Iris pigment epithelial cell (primary cell): ENCODE measurements around the gene COL21A1.

Experiments
- DNase-seq: peaks from one replicate; pipeline ENCODE4 v3.0.0-alpha.2; 2011; ENCODE audit warnings: low read depth

The COL21A1 gene

GRCh38 chr6:56188429-56188828 is 59.0 kb downstream of the COL21A1 start:
- DNase-seq: no peak

GRCh38 chr6:56187686-56188085 is 59.7 kb downstream of the COL21A1 start:
- DNase-seq: no peak

- DNase-seq: no peak
Measured at GRCh38 chr6:56176741-56177140, 70.6 kb downstream of the COL21A1 start.

- no peak for DNase-seq
Measured at GRCh38 chr6:56173228-56173627, 74.2 kb downstream of the COL21A1 start.

- no peak for DNase-seq
Measured at GRCh38 chr6:56172144-56172543, 75.2 kb downstream of the COL21A1 start.

DNA sequence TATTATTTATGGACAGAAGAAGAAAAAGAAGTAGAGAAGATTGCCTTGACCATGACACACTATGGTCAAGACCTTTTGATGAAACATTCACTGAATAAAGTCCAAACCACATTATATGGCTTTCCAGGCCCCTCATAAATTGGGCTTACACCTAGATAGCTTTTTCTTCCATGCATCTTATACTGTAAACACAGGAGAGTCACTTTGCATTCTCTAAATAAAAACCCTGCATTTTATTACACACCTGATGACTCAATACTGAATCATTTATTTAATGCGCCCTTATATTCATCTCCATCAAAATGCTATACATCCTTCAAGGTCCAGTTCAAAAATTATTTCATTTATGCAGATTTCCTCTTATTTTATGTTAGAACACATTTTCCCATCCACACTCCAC is 78.0 kb downstream of the COL21A1 start:
- no peak for DNase-seq

DNA sequence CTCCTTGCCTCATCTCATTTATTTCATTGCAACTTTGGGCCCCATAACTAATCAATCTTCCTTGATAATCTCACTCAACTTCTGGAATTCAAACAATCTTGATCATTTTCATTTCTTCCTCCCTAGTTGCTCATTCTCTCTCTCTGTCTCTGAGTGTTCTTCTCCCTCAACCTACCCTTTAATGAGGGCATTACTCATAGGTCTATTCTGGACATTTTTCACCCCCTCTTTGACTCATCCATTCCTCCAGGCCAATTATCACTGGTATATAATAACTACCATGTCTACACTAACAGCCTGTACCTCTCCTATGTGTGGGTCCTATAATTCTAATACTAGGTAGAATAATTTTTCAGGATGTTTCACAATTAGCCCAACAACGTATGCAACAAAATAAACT is 78.8 kb downstream of the COL21A1 start:
- no peak for DNase-seq

- no peak for DNase-seq
Measured at GRCh38 chr6:56162081-56162480, 85.3 kb downstream of the COL21A1 start.

GRCh38 chr6:56160489-56160888 is 86.9 kb downstream of the COL21A1 start:
- DNase-seq: no peak

GRCh38 chr6:56158571-56158970 is 88.8 kb downstream of the COL21A1 start:
- DNase-seq: no peak

- DNase-seq: peak; percentile 89
Measured at GRCh38 chr6:56156643-56157042, 90.7 kb downstream of the COL21A1 start.

GRCh38 chr6:56155634-56156141 is 91.7 kb downstream of the COL21A1 start:
- DNase-seq: no peak

DNA sequence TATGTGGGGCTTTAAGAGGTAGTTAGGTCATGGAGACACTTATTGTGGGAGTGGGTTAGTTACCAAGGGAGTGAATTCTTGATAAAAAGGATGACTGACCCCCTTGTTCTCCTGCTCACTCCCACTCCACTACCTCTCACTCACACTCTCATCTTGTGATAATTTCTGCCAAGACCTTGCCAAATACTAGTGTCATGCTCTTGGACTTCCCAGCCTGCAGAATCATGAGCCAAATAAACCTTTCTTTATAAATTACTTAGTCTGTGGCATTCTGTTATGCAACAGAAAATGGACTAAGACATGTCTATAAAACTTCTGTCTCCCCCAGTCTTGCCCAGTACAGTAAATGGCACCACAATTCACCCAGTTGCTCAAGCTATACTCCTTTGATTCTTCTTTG is 93.3 kb downstream of the COL21A1 start:
- no peak for DNase-seq

- DNase-seq: no peak
Measured at GRCh38 chr6:56152611-56153010, 94.8 kb downstream of the COL21A1 start.

GRCh38 chr6:56151609-56152224 is 95.7 kb downstream of the COL21A1 start:
- no peak for DNase-seq

GRCh38 chr6:56148488-56149186 is 98.7 kb downstream of the COL21A1 start:
- no peak for DNase-seq

DNA sequence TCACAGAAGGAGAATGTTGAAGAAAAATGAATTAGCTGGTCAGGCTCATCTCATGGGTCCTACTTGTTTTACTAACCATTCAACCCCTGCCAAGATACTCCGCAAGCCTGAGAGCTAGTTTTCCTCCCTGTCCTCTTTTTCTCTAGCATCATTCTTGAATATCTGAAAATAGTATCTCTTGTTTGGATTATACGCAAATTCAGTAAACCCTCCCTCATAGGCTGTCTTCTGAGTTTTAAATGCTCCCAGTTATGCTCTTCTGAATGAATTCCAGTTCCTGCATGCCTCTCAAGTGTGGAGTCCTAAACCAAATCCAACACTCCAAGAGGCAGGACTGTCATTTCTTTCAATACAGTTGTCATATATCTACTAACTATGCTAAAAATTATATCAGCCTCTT is 99.6 kb downstream of the COL21A1 start:
- DNase-seq: no peak

GRCh38 chr6:56146086-56146485 is 101.3 kb downstream of the COL21A1 start:
- no peak for DNase-seq

DNA sequence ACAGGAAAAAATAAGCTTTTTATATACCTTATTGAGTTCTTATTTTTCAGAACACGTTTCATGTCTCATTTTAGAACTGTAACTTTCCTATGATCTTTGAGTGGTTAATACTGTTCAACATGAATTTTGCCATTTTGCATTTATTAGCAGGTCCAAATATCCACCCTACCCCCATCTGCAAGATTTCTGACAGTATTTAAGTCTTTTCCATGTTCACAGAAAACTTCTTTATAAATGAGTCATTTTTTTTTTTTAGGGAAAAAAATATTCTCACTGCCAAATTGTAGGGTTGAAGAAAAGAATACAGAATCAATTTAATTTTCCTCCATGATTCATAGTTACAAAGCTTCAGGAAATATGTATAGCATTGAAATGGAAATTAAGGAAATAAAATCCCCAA is 101.8 kb downstream of the COL21A1 start:
- no peak for DNase-seq

DNA sequence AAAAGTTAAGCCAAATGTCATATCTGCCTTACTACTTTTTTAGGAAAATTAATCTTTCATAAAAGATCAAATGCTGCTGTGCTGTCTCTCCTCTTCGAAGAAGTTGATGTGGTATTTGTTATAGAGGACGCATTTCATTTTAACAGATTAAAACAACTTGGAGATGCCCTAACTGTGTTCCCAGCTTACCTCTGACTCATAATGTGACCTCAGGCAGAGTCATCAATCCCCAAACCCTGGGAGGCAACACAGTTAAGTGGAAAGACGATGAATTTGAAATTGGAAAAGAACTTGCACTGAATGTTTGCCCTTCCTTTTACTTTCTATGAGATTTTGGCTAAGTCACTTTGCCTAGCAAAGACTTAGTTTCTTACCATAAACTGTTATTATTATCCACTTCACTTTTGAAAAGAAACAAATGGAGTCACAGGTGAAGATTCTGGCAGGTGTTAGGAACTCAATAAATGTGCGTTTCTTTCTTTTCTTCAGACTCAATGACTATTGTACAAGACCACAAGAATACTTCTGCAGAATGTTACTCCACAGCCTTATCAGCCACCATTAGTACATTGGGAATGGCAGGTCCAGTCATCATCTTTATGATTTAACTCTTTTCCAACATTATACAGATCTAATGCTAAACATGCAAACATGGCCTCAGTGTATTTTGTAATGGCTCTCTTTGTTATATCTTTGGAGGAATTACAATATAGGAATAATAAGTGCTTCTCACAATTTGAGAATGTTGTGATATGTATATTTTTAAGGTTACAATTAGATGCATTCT is 102.6 kb downstream of the COL21A1 start:
- peak; percentile 70 for DNase-seq

GRCh38 chr6:56143796-56144195 is 103.6 kb downstream of the COL21A1 start:
- DNase-seq: peak; percentile 36

- DNase-seq: no peak
Measured at GRCh38 chr6:56140090-56140489, 107.3 kb downstream of the COL21A1 start.

GRCh38 chr6:56115715-56116114 is 131.7 kb downstream of the COL21A1 start:
- DNase-seq: no peak
